HG03103 (cell line): ENCODE measurements around the gene LRRC57.
A peak's percentile ranks its signal among the peaks of the same experiment; 100 is the strongest.

Experiments used
- ATAC-seq: cut with Tn5 transposase; IDR thresholded peaks from one replicate; pipeline ENCODE4 v1.9.1; 2021; ENCODE audit warnings: low read depth; ENCODE audit not compliant: unreplicated experiment

Gene LRRC57

DNA sequence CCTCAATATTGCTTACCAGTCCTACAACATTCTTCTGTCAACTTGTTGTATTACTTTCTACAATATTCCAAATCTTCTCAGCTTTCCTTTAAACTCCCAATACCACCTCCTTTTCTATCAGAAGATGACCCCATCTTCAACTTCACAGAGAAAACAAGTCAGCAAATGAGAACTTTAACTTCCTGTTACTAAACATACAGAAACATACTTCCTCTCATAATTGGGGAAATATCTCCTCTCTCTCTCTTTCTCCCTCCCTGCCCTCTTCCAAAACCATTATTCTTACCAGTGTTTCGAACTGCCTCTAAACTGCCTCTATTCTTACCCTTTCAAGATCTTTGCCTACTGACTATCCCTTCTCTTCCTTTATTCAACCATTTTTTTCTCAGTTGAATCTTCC lies 54.9 kb downstream of the LRRC57 start:
- no peak for ATAC-seq

- no peak for ATAC-seq
These were observed 56.9 kb downstream of the LRRC57 start for GRCh38 chr15:42491539-42492225.

DNA sequence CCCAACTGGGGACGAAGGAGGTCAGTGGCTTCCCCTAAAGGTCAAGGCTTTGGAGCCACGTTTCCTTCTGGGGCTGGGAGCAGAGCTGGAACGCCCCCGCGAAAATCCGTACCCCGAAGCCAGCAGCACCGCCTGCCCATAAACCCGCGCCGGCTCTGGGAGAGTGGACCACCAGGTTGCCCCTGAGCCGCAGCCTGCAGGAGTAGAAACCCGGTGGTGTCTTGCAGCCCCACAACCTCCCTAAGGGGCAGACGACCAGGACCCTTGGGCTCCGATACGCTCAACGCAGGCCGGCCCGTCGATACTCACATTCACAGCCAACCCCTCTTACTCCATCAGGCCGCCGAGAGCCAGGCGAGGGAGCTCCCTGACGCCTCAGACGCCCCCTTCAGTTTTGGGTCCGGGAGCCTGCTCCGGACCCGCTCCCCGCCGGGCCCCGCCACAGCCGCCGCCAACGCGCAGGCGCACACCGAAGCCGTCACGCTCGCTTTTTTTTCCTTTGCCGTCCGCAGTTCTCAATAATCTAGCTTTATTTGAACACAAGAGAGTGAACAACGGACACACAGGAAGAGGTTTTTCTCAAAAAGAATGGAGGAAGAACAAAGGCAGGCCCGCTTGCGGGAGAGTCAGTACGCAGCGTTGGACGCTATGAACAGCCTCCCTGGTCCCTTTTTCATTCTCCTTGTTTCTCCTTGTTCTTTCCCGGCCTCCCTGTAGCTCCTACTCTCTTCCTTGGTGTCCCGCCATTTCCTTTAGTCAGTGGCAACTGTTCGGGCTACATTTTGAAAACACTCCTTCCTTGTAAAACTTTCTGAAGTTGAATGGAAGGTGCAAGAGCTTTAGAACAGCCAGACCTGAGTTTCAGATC lies 57.7 kb downstream of the LRRC57 start, which contains the start of gene ZNF106:
Gene ZNF106, minus strand, starts transcription at position 471 of the 868 bp plus-strand sequence. CDS start 18,852 bp downstream, outside the sequence.
- peak; percentile 36 for ATAC-seq

GRCh38 chr15:42490291-42490670 lies 58.3 kb downstream of the LRRC57 start:
- ATAC-seq: no peak
